ENCODE results near the gene ANKRD28.

ANKRD28 gene

DNA sequence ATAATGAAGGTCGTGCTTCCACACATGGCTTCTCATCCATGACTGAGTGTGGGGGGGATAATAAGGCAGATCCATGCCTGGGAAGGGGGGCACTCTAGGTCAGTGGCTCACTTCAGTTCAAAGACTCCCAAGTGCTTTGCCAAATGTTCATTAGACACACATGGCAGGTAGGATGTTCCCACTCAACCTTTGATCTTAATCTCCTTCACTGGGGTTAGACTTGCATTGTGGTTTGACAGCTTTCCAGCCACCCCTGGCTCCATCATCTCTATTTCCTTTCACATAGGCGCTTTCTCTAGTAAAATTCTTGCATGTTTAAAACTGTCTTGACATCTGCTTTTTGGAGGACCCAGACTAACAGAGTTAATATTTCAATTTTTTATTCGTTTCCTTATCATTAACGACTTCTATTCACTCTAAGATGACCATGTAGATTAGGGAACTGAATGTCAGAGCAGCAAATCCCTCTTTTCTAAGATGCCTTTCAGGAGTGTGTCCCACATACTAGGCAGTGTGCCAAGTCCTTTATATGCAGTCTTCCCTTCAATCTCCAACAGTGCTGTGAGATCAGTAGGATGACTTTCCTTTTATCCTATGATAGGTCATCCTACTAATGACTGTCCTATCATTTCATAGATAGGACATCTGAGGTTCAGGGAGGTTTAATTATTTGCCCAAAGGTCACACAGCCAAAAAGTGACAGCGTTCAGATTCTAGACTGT is 138.4 kb downstream of the ANKRD28 start:
- no peak for DNase-seq

DNA sequence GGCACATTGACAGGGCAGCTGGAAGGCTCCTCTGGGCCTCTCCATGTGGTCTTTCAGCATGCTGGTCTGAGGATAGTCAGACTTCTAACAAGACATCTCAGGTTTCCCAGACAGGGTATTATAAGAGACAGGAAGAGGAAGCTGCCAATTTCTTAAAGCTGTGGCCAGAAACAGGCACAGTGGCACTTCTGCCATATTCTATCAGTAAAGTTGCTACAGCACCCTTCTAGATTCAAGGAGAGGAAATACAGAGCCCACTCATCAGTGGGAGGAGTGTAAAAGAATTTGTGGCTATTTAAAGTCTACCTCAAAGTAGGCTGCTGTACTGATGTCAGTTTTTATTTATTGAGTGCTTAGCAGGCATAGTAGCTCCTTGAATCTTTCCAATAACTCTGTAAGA is 140.8 kb downstream of the ANKRD28 start:
- DNase-seq: no peak

DNA sequence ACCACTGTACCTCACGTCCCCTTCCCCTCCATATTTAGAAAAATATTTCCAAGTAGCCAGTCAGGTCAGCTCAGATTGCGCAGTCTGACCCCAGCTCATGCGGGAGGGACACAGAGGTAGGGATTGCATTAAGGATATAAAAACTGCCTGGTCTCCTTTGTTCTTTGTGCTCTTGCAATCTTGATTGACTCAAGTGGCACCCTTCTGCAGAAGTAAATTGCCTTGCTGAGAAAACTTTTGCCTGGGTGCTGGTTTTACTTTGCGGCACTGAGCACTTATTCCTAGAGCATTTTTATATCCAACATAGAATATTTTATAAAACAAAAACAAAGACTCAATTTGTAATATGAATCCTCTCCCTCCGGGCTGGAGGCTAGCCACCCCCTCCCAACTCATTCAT is 141.4 kb downstream of the ANKRD28 start:
- no peak for DNase-seq

DNA sequence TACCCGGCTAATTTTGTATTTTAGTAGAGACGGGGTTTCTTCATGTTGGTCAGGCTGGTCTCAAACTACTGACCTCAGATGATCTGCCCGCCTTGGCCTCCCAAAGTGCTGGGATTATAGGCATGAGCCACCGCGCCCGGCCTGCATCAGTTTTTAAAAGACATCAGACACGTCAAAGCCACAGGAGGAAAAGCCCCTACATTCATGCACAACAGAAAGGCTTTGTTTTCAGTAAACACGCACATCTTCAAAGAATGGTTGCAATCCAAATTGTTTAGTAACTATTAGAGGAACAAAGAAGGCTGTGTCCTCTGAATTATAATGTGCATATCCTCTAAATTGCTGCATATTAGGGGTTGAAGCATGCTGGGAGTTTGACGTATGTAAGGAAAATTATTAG is 142.9 kb downstream of the ANKRD28 start:
- no peak for DNase-seq

DNA sequence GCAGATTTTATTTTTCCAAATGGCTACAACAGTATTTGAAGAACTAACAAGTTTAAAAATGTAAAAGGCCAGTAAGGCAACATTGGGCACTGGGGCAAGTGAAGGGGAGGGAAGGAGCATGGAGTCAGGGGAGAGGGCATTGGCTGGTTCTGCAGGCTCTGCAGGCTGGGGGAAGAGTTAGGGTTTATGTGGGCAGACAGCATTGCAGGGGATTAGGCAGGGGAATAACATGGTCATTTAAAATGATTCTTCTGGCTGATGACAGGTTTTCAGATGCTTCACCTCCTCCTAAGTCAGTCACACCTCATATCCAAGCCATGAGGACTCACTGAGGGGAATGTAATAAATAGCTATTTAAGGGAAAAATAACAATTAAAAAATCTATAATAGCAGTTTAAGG is 143.7 kb downstream of the ANKRD28 start:
- no peak for DNase-seq

DNA sequence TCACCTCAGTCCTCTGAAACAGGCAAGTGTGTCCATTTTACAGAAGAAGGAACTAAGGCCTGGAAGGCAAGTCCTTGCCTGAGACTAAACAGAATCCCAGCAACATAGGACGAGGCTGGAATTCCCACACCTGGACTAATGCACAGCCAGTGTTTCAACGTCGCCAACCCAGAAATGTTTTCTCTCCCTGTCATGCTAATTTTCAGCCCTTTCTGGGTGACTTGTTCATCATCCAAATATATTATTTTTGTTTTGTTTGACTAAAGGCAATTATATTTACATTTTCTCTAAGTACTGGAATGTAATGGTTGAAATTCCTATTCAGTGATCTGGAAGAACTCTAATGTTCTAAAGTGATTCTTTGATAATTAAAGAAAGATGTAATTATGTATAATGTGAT is 144.5 kb downstream of the ANKRD28 start:
- DNase-seq: no peak

DNA sequence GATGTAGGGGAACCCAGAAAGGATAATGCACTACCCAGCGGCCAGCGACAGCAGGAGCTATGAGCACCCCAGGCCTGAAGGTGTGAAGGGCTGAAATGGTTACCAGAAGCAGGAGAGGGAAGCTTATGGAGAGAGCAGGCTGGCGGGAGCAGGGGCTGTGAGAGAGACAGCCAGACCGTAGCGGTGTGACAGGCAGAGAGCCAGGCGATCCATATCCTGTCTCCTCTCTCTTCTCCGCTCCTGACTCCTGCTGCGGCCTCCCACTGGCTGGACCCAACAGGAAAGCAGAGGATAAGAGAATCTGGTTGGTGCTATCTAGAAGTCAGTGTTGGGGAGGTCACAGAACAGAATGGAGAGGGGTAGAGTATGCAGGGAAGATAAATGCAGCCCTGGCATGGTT is 146.4 kb downstream of the ANKRD28 start:
- DNase-seq: no peak

DNA sequence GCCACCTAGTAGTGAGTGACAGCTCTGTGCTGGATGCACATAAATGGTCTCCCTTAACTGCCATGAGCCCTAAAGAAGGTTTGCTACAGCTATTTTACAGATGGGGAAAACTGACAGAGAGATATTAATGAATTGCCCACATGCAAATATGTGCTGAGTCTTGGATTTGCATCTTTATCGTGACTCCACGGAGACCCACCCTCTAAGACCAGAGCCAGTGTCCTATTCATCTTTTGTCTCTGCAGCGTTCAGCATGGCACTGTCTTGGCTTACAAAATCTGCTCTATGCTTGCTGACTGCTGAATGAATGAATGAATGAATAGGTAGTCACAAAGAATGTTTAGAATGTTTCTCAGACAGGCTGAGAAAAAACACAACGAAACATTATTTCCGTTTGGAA is 147.9 kb downstream of the ANKRD28 start:
- DNase-seq: no peak

DNA sequence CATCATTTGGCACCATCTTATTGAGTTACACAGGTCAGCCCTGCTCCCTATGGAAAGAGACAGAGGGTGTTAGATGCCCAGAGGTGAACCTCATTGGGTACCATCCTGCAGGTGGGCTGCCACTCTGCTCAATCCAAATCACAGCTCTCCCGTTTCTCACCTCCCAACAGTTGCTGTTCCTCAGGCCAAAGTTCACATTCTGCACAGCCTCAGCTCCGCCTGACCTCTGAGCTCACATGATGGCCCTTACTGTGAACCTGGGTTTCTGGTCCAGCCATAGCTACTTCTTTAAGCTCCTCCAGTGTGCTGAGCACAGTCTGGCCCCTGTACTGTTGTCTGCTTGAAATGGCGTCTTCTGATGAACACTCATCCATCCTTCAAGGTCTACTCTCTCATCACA is 148.4 kb downstream of the ANKRD28 start:
- no peak for DNase-seq

DNA sequence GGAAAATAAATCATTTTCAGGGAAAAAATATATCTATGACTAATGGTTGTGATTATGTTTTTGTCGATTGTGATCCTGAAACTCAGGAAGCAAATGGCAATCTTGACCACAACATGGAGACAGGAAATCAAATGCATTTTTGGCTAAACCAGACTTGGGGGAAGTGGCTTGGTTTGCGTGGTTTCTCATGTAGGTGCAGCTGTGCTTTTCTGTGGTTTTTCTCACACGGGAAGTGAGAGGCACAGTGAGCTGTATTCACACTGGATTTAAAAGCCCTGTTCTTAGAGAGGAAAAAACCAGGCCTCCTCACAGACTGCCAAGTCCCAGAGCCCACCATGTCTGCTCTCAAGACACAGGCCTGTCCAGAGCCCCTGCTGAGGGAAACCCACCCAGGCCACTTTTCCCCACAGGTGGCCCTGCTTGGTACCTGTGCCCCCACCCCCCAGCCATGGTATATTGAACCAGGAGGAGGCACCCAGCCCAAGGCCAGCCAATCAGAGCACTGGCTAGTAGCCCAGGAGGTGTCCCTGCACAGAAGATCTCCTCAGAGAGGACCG is 150.1 kb downstream of the ANKRD28 start:
- no peak for DNase-seq

DNA sequence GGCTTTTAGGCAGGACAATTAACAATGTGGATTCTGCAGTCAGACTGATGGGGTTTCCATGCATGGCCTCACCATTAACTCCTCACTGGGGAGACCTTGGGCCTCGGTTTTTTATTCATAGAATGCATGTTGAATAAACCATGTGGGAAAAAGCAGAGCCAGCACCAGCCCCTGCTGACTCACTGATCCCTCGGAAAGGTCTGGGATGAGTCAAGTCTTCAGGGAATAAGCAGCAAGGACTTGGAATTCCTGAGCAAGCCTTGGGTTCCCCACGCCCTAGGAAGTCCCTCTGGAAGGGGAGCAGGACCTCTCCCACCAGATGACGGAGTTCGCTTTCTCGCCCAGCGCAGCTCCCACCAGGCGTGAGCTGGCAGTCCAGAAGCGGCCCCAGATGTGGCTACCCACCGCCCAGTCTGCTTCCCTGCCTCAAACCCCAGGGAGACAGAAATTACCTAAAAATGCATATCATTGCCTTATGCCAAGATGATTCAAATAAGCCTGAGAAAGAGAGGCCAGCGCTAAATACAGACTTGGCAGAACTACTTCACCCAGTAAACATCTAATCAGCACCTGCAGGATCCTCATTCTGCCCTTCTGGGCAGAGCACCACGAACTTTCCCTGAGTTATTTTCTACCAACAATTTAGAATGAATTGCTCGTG is 150.8 kb downstream of the ANKRD28 start:
- no peak for DNase-seq

DNA sequence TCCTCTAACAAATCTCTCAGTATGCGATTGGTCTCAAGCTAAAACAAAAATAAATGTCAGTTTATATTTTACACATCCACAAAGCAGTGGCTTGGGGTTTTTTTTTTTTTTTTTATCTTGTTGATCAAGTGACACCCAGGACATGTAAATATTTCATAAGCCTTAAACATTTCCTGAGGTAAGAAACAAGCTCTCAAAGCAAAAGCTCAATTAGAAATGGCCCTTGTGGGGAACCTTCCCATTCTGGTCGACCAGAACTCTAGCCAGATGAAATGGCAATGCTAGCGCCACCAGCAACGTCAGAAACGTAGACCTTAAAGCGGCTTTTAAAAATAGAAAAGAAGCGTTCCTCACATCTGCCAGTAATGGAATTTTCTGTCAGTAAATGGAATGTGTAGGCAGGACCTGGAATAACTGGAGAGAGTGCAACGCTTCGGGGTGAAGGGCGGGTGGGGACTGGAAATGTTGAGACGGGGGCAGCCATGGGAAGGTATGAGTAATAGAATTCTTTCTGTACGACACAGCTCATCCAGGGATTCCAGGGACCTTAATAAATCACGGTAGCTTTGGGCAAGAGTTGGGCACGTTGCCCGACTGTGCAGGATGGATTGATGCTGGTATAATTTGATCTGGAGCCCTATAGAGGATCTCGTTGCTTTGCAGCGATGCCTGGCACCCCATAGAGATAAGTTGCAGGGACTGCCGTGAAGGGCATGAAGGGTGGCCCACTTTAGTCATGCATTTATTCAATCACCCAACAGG is 151.9 kb downstream of the ANKRD28 start:
- DNase-seq: no peak

DNA sequence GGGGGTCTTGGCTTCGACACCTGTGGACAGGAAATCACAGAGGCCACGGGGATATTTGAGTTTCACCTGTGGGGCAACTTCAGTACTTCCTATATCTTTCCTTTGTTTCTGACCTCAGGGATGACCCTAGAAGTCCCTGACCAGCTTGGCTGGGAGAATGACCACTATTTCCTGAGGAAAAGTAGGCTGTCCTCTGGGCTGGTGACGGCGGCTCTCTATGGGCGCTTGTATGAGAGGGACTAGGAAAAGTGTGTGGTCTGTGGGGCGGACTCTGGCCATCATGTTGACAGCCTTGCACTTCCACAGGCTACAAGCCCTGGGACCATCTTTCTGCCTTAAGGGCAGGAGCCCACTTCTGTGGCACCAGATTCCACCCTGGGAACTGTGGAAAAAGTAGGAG is 152.5 kb downstream of the ANKRD28 start:
- DNase-seq: no peak

DNA sequence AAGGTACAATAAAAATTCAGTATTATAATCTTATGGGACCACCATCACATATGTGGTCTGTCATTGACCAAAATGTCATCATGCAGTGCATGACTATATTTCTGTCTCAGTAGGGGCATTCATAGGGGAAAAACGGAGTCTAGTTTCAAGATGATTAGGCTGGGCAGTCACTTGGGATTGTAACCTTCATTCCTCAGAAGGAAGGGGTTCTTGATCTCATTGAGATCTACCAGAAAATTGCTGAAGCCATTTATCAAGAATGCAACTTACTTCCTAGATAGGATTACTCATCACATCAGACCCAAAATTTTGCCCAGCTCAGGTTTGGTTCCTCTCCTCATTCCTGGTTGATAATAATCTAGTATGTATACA is 158.9 kb downstream of the ANKRD28 start:
- no peak for DNase-seq

DNA sequence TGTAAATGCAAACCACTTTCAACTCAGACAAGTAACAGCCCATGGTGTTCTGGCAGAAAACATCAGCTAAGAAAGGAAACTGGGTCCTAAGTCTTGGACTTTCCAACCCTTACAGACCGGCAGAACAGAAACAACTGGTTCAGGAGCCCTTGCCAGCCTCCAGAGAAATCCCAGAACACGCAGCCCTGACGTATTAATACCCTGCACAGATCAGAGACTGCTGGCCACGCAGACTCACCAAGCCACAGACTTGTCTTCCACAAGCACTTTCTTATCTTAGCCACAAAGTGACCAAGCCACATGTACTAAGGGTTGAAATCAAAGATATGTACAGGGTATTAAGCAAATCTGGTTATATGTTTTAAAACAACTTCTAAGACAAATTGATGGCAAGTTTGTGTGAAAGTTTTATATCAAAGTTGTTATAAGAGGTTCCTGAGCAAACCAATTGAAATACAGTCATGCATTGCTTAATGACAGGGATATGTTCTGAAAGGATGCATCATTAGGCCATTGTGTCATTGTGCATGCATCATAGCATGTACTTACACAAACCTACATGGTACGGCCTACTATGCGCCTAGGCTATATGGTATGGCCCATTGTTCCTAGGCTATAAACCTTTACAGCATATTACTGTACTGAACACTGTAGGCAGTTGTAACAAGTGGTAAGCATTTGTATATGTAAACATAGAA is 159.4 kb downstream of the ANKRD28 start:
- DNase-seq: no peak

DNA sequence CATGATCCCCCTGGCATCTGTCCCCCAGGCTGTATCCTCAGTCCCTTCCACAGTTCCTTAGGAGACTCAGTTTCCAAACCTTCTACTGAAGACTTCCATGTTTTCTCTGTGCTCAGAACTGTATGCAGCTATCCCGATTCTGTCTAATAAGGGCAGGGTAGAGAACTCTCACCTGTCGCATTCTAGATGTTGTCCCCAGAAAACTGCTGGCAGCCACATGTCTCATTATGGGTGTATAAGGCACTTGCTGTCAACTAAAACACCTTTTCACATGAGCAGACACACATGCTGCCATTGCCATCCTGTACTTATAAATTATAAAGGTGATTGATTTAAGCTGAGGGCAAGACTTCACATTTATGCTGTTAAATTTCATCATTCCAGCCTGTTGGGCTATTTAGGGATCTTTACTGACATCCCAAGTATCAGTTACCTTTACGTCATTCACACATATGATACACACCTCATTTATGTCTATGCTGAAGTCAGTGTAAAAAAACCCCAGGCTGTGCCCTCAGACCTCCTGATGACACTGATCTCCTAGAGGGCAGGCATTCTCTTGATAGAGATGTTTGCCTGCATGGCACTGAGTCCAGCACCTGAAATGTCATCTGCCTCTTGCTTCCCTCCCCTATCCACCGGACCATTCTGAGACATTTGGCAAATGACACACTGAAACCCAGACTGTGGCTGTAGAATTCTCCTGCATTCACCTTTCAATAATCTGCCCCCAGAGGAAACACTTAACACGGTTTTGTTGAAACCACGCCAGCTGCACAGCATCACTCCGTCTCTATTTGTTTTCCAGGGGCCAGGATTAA is 160.4 kb downstream of the ANKRD28 start:
- DNase-seq: no peak

DNA sequence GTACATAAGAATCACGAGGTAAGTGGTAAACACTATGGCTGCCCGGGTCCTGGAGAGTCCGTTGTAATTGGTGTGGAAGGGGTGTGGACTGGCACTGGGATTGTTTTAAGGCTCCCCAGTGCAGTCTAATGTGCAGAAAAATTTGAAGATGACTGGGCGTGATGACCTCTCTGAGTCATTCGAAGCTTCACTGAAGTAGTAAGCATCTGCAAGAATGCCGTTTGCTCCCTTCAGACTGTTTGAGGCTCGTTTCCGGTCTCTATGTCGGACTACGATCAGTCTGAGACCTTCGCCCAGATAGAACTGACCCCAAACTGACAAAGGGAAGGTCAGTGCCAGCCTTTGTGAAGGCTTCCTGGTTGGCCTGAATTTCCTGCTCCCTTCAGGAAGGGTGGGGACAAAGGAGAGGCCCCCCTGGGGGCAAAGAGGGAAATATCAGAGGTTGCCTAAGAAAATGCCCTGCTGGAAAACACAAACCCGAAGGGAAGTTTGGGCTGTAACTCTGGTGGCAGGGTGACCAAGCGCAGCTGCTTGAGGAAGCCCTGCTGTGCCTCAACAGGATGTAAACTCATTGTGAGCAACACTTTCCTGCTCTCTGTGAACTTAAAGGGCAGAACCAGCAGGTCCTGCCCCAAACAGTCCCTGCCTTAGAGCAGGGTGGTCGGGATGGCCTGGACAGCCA is 161.6 kb downstream of the ANKRD28 start:
- no peak for DNase-seq

DNA sequence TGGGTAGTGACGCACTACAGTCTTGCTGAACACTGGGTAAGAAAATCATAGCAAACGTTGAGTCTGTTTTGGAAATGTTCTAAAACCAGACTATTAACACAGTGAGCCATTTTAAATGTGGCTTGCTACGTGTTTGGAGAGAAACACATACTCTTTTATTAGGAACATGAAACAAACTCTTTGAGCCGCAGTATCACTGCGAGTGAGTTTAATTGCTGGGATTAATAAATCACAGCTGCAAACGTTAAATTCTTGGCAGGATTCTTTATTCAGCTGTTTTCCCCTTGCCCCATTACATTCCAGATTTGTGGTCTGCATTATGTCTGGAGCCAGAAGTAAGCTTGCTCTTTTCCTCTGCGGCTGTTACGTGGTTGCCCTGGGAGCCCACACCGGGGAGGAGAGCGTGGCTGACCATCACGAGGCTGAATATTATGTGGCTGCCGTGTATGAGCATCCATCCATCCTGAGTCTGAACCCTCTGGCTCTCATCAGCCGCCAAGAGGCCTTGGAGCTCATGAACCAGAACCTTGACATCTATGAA is 162.6 kb downstream of the ANKRD28 start:
- no peak for DNase-seq

DNA sequence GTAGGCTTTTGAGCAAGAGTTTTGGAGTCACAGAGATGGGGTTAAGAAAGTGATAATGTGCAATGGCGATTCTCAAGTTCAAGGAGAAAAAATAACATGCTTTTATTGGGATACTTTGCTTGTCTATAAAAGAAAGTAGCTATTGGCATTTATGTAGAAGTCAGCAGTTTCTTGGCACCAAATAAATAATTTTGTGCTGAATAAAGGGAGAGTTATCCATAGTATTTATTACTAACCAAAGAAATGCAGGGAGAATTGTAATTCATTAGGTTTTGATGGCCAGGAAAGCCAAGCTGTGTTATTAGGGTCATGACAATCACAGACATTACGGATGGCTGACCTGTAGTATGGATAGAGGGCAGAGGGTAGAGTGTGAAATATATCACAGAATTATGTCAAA is 163.1 kb downstream of the ANKRD28 start:
- DNase-seq: no peak

DNA sequence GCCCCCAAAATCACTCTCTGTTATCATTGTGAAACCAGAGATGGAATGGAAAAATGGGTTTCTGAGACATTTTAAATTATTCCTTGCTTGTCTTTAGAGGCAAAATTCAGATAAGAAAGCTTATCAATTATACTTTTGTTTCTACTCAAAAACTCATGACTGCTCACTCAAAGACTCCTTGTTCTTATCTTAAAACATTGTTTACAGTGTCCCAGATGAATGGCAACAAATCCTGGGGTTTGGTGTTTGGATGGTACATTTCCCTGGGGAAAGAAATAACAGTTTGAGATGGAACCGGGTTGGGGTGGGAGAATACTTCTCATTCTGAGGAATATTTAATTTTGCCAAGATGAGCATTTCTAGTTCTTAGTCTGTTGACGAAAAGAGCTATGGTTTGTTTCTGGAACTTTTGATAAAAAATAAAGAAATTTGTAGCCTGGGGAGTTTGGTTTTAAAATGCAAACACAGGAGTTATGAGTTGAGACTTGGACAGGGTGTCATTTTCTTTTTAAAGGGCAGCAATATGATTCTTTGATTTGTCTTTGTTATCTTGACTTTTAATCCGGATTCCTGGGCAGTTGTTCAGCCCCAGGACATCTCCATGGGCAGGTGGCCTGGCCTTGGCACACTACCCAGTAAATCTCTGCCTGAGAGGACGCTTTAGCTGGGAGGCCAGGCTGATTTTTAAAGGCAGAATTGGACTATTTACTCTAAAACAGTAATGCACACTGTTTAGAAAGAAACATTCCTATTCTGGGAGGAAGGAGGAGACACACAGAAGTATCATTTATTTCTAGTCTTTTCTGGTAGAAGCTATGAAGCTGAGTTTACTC is 163.8 kb downstream of the ANKRD28 start:
- no peak for DNase-seq

DNA sequence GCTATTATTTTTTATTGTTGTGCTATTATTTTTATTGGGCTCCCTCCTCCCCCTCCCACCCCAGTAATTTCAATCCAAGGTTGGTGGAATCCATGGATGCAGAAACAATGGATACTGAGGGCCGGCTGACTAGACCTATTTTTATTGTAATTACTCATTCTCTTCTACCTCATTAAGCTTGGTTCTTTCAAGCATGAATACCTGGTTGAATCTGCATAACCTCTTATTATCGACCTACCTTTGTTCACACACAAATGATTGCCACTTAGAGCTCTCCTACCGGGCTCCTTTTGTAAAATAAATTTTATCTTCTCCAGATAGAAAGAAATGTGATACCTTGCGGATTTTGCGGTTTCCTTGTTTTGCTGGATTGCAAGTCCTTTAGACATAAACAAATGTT is 164.6 kb downstream of the ANKRD28 start:
- DNase-seq: no peak
